Activated naive CD8-positive, alpha-beta T cell treated with anti-CD3 and anti-CD28 coated beads, Interleukin-2, amount 50 U/mL, for 24 hours (primary cell): ENCODE data around the gene SPATA1.
A peak's percentile ranks its signal among the peaks of the same experiment; 100 is the strongest.
"Not testable (repeated sequence)": the region's sequence is repeated elsewhere in the genome, so short reads cannot be mapped to it uniquely, and the experiment has no call there.

ENCODE experiments used
- ATAC-seq: fragments of 150-1000 bp; cut with Tn5 transposase; one replicate; pipeline ENCODE4 v1.10.0; 2021
- DNase-seq: peaks from one replicate; pipeline ENCODE4 v3.0.0; 2021
- H3K27ac Mint-ChIP-seq: one replicate; pipeline ENCODE4 v1.8.0; 2021; ENCODE audit warnings: mild to moderate bottlenecking, mixed read lengths
- H3K27me3 Mint-ChIP-seq: one replicate; pipeline ENCODE4 v1.8.0; 2021; ENCODE audit warnings: mixed read lengths
- H3K36me3 Mint-ChIP-seq: one replicate; pipeline ENCODE4 v1.8.0; 2021; ENCODE audit warnings: low read depth, mixed read lengths
- H3K4me1 Mint-ChIP-seq: one replicate; pipeline ENCODE4 v1.8.0; 2021; ENCODE audit warnings: mixed read lengths
- H3K4me3 Mint-ChIP-seq: one replicate; pipeline ENCODE4 v1.8.0; 2021; ENCODE audit warnings: mild to moderate bottlenecking, moderate library complexity, mixed read lengths
- H3K9me3 Mint-ChIP-seq: one replicate; pipeline ENCODE4 v1.8.0; 2021; ENCODE audit warnings: mixed read lengths

The SPATA1 gene

GRCh38 chr1:84497631-84498275 is 8.4 kb upstream of the SPATA1 start:
- Mint-ChIP-seq H3K4me1 (peaks cover 32% of the 10 kb centered on the region), H3K27me3 (no peaks in the 10 kb centered on the region), H3K4me3 (no peak overlapping the region), H3K27ac (peak overlapping the region; percentile 30), H3K9me3 (no peaks in the 10 kb centered on the region), H3K36me3 (peaks cover 49% of the 10 kb centered on the region)
- ATAC-seq = peak; percentile 40
- DNase-seq = no peak

- Mint-ChIP-seq H3K27ac (no peak overlapping the region), H3K4me1 (peaks cover 54% of the 10 kb centered on the region), H3K4me3 (no peak overlapping the region), H3K27me3 (no peaks in the 10 kb centered on the region), H3K36me3 (peaks cover 28% of the 10 kb centered on the region), H3K9me3 (no peaks in the 10 kb centered on the region)
- no peak for DNase-seq
- no peak for ATAC-seq
Observed at GRCh38 chr1:84502927-84503326, 3.3 kb upstream of the SPATA1 start.

- DNase-seq (no peak), ATAC-seq (peak; percentile 51)
- Mint-ChIP-seq H3K4me1 (peaks cover 50% of the 10 kb centered on the region), H3K27me3 (no peaks in the 10 kb centered on the region), H3K36me3 (peaks cover 23% of the 10 kb centered on the region), H3K4me3 (peak overlapping the region; percentile 97), H3K27ac (peak overlapping the region; percentile 96), H3K9me3 (no peaks in the 10 kb centered on the region)
Observed at GRCh38 chr1:84504580-84505492, 1.4 kb upstream of the SPATA1 start.

- no peak for DNase-seq
- peak; percentile 13 for ATAC-seq
- peaks cover 20% of the 10 kb centered on the region for H3K36me3 Mint-ChIP-seq
- H3K27me3 Mint-ChIP-seq = no peaks in the 10 kb centered on the region
- H3K4me1 Mint-ChIP-seq = peaks cover 49% of the 10 kb centered on the region
- H3K27ac Mint-ChIP-seq = peak overlapping the region; percentile 98
- H3K9me3 Mint-ChIP-seq = no peaks in the 10 kb centered on the region
- H3K4me3 Mint-ChIP-seq = peak overlapping the region; percentile 97
Observed at GRCh38 chr1:84505493-84506001, 639 bp upstream of the SPATA1 start.

GRCh38 chr1:84506729-84507453 is 705 bp downstream of the SPATA1 start:
- ATAC-seq (no peak), DNase-seq (no peak)
- Mint-ChIP-seq H3K9me3 (no peaks in the 10 kb centered on the region), H3K27ac (peak overlapping the region; percentile 98), H3K27me3 (no peaks in the 10 kb centered on the region), H3K4me1 (peaks cover 41% of the 10 kb centered on the region), H3K36me3 (peaks cover 10% of the 10 kb centered on the region), H3K4me3 (peak overlapping the region; percentile 97)

GRCh38 chr1:84507887-84508286 is 1.7 kb downstream of the SPATA1 start:
- H3K9me3 Mint-ChIP-seq, H3K27me3 Mint-ChIP-seq, H3K27ac Mint-ChIP-seq, ATAC-seq, DNase-seq: not testable (repeated sequence)
- Mint-ChIP-seq H3K4me3 (peak overlapping the region; percentile 24), H3K4me1 (peaks cover 34% of the 10 kb centered on the region), H3K36me3 (peaks cover 10% of the 10 kb centered on the region)

- Mint-ChIP-seq H3K27me3 (no peaks in the 10 kb centered on the region), H3K4me1 (peaks cover 28% of the 10 kb centered on the region), H3K4me3 (no peak overlapping the region), H3K9me3 (no peaks in the 10 kb centered on the region), H3K27ac (no peak overlapping the region), H3K36me3 (peaks cover 10% of the 10 kb centered on the region)
- no peak for ATAC-seq
- DNase-seq = no peak
Observed at GRCh38 chr1:84508510-84508909, 2.3 kb downstream of the SPATA1 start.

GRCh38 chr1:84509029-84509428 is 2.8 kb downstream of the SPATA1 start:
- Mint-ChIP-seq H3K27ac (no peak overlapping the region), H3K27me3 (no peaks in the 10 kb centered on the region)

GRCh38 chr1:84510165-84510564 is 4.0 kb downstream of the SPATA1 start:
- Mint-ChIP-seq H3K27me3 (no peaks in the 10 kb centered on the region), H3K36me3 (peaks cover 4% of the 10 kb centered on the region), H3K9me3 (no peaks in the 10 kb centered on the region), H3K27ac (no peak overlapping the region), H3K4me3 (no peak overlapping the region), H3K4me1 (peaks cover 12% of the 10 kb centered on the region)
- DNase-seq (no peak), ATAC-seq (no peak)

More at GRCh38 chr1:84509029-84509428, 2.8 kb downstream of the SPATA1 start:
- Mint-ChIP-seq H3K36me3 (peaks cover 9% of the 10 kb centered on the region), H3K4me1 (peaks cover 22% of the 10 kb centered on the region), H3K9me3 (no peaks in the 10 kb centered on the region), H3K4me3 (no peak overlapping the region)
- no peak for DNase-seq
- no peak for ATAC-seq

GRCh38 chr1:84510668-84511067 is 4.5 kb downstream of the SPATA1 start:
- DNase-seq (no peak), ATAC-seq (no peak)
- H3K27me3 Mint-ChIP-seq = no peaks in the 10 kb centered on the region
- H3K27ac Mint-ChIP-seq = no peak overlapping the region
- peaks cover 8% of the 10 kb centered on the region for H3K4me1 Mint-ChIP-seq
- H3K9me3 Mint-ChIP-seq = no peaks in the 10 kb centered on the region
- H3K4me3 Mint-ChIP-seq = no peak overlapping the region
- H3K36me3 Mint-ChIP-seq = no peaks in the 10 kb centered on the region

- H3K36me3 Mint-ChIP-seq = peaks cover 4% of the 10 kb centered on the region
- no peak overlapping the region for H3K4me3 Mint-ChIP-seq
- H3K27me3 Mint-ChIP-seq = no peaks in the 10 kb centered on the region
- H3K9me3 Mint-ChIP-seq = no peaks in the 10 kb centered on the region
- H3K4me1 Mint-ChIP-seq = no peaks in the 10 kb centered on the region
- no peak overlapping the region for H3K27ac Mint-ChIP-seq
- no peak for ATAC-seq
- no peak for DNase-seq
Observed at GRCh38 chr1:84524590-84524989, 18.4 kb downstream of the SPATA1 start.

- no peak overlapping the region for H3K4me3 Mint-ChIP-seq
- no peak overlapping the region for H3K27ac Mint-ChIP-seq
- H3K27me3 Mint-ChIP-seq = no peaks in the 10 kb centered on the region
- no peaks in the 10 kb centered on the region for H3K4me1 Mint-ChIP-seq
- ATAC-seq (no peak), DNase-seq (no peak)
- no peaks in the 10 kb centered on the region for H3K9me3 Mint-ChIP-seq
- H3K36me3 Mint-ChIP-seq = peaks cover 4% of the 10 kb centered on the region
Observed at GRCh38 chr1:84525779-84526178, 19.6 kb downstream of the SPATA1 start.

- Mint-ChIP-seq H3K27me3 (no peaks in the 10 kb centered on the region), H3K4me3 (no peak overlapping the region), H3K4me1 (peaks cover 16% of the 10 kb centered on the region), H3K9me3 (no peaks in the 10 kb centered on the region), H3K36me3 (peaks cover 4% of the 10 kb centered on the region), H3K27ac (no peak overlapping the region)
- DNase-seq = no peak
- no peak for ATAC-seq
Observed at GRCh38 chr1:84538599-84538998, 32.4 kb downstream of the SPATA1 start.

- no peak overlapping the region for H3K27ac Mint-ChIP-seq
- H3K27me3 Mint-ChIP-seq = no peaks in the 10 kb centered on the region
- no peaks in the 10 kb centered on the region for H3K9me3 Mint-ChIP-seq
- DNase-seq (no peak), ATAC-seq (peak; percentile 40)
- H3K36me3 Mint-ChIP-seq = peaks cover 6% of the 10 kb centered on the region
- peaks cover 16% of the 10 kb centered on the region for H3K4me1 Mint-ChIP-seq
- no peak overlapping the region for H3K4me3 Mint-ChIP-seq
Observed at GRCh38 chr1:84539972-84540371, 33.8 kb downstream of the SPATA1 start.
